Right cardiac atrium (tissue), 5 donors: ENCODE data around the gene DHRS9. TPM values are rescaled to one million over a fixed set of nuclear protein-coding genes. Genes with fewer than 3 reads are reported as not detected.
"Not testable (repeated sequence)": the region's sequence is repeated elsewhere in the genome, so short reads cannot be mapped to it uniquely, and the experiment has no call there.

Experiments used
- ATAC-seq, 2 donors: fragments of 200-7000 bp; cut with Tn5 transposase; one replicate each; pipeline versions ENCODE4 v1.8.0 to v1.9.1; 2020; ENCODE audit warnings: moderate library complexity in 2 of 2, mild to moderate bottlenecking in 1 of 2
- DNase-seq, 3 donors: peaks; one replicate each; pipeline ENCODE4 v3.0.0-alpha.2; 2020
- H3K27ac ChIP-seq: one replicate; pipeline ENCODE4 v1.5.1; 2013; ENCODE audit warnings: mild to moderate bottlenecking, low read length, control low read depth, moderate library complexity
- H3K27me3 ChIP-seq: one replicate; pipeline ENCODE4 v1.6.1; 2013; ENCODE audit not compliant: control insufficient read depth, insufficient read depth
- H3K4me1 ChIP-seq: one replicate; pipeline ENCODE4 v1.6.1; 2013; ENCODE audit warnings: low read length; ENCODE audit not compliant: control insufficient read depth, insufficient read depth
- H3K4me3 ChIP-seq: one replicate; pipeline ENCODE4 v1.5.1; 2013; ENCODE audit warnings: low read length, control low read depth
- H3K9me3 ChIP-seq: one replicate; pipeline ENCODE4 v1.6.1; 2013; ENCODE audit warnings: low read length; ENCODE audit not compliant: control insufficient read depth
- WGBS: extraction: QIAGEN DNeasy Blood & Tissue Kit; methylation state at CpG from one replicate; pipeline ENCODE4 v1.1.7; 2013; 5-methylcytosine and 5-hydroxymethylcytosine counted together
- intact Hi-C, 4 donors: fragments of 100-400 bp; cut with DNase I; formaldehyde crosslinking; loops; one replicate each; pipeline versions ENCODE4 v1.11.0 to v1.14.0; 2022 to 2023
- polyA plus RNA-seq: library from polyadenylated mRNA; stranded (reverse); fragments of 200-250 nt; gene quantifications from one replicate; pipeline ENCODE4 v1.2.3, GENCODE V29; 2013
- total RNA-seq, 4 donors: library from RNA; stranded (reverse); fragmentation: NEBNext Ultra II Directional; extraction: Animal tissue kit (Norgen Biotek cat#: 25700); gene quantifications; one replicate each; pipeline ENCODE4 v1.2.1, GENCODE V29; 2021
- donor health status: healthy with polysubstance abuse.
- donor health status: DM: no; HTN: yes; CAD: no.
- donor health status: DM: no; HTN: no; CAD: no.
- donor health status: DM: no; HTN: yes; CAD: no; lungs with severe emphysema.
- donor health status: DM: yes; HTN: yes; CAD: no.

DHRS9 gene
- total and polyA plus RNA-seq, 5 donors, result 44.7 to 84.0 (median 51.8) TPM

GRCh38 chr2:169039702-169040101 is 29.7 kb upstream of the DHRS9 start:
- Histone ChIP-seq H3K27me3 (no peaks in the 10 kb centered on the region), H3K4me3 (no peak overlapping the region), H3K4me1 (no peaks in the 10 kb centered on the region), H3K27ac (no peak overlapping the region), H3K9me3 (peaks cover 2% of the 10 kb centered on the region)
- DNase-seq (no peak), ATAC-seq (no peak)
- intact Hi-C loops, result no loop called here
- 78% methylated on average over 4 of the region's 4 CpGs for whole genome bisulfite sequencing

GRCh38 chr2:169041594-169041993 is 27.8 kb upstream of the DHRS9 start:
- no peaks in the 10 kb centered on the region for H3K4me1 ChIP-seq
- DNase-seq (no peak), ATAC-seq (no peak)
- H3K9me3 ChIP-seq, result no peaks in the 10 kb centered on the region
- intact Hi-C loops, result no loop called here
- no peak overlapping the region for H3K27ac ChIP-seq
- H3K4me3 ChIP-seq, result no peak overlapping the region
- no peaks in the 10 kb centered on the region for H3K27me3 ChIP-seq
- WGBS, result 56% methylated on average over 1 of the region's 1 CpG

GRCh38 chr2:169042856-169043255 is 26.5 kb upstream of the DHRS9 start:
- Histone ChIP-seq H3K4me1 (no peaks in the 10 kb centered on the region), H3K9me3 (no peaks in the 10 kb centered on the region), H3K27me3 (no peaks in the 10 kb centered on the region), H3K27ac (no peak overlapping the region), H3K4me3 (no peak overlapping the region)
- ATAC-seq (no peak), DNase-seq (no peak)
- intact Hi-C loops, result no loop called here
- WGBS, result 87% methylated on average over 1 of the region's 1 CpG

- intact Hi-C loops, result no loop called here
- Histone ChIP-seq H3K27ac (no peak overlapping the region), H3K9me3 (no peaks in the 10 kb centered on the region), H3K4me1 (no peaks in the 10 kb centered on the region), H3K27me3 (no peaks in the 10 kb centered on the region), H3K4me3 (no peak overlapping the region)
- DNase-seq, result no peak
- 62% methylated on average over 4 of the region's 4 CpGs for WGBS
- ATAC-seq, result no peak
These were observed 22.8 kb upstream of the DHRS9 start for GRCh38 chr2:169046440-169047151.

- intact Hi-C loops, result no loop called here
- Histone ChIP-seq H3K27me3 (no peaks in the 10 kb centered on the region), H3K4me1 (no peaks in the 10 kb centered on the region), H3K4me3 (no peak overlapping the region), H3K9me3 (no peaks in the 10 kb centered on the region), H3K27ac (no peak overlapping the region)
- DNase-seq (no peak), ATAC-seq (no peak)
- WGBS, result 80% methylated on average over 2 of the region's 2 CpGs
These were observed 21.8 kb upstream of the DHRS9 start for GRCh38 chr2:169047256-169048250.

DNA sequence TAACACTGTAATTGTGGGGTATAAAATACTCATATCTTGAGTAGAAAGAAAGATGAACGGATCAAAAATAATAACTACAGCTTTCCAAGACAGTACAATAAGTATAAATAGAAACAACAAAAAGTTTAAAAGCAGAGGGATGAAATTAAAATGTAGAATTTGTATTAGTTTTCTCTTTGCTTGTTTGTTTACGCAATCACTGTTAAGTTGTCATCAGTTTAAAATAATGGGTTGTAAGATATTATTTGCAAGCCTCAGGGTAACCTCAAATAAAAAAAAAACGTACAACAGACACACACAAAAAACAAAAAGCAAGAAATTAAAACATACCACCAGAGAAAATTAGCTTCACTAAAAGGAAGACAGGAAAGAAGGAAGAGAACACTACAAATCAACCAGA is 20.2 kb upstream of the DHRS9 start:
- intact Hi-C loops, result no loop called here
- H3K27ac ChIP-seq, result no peak overlapping the region
- no peak for DNase-seq
- WGBS, result 76% methylated on average over 3 of the region's 3 CpGs
- ATAC-seq, result no peak
- H3K4me1 ChIP-seq, result no peaks in the 10 kb centered on the region
- no peak overlapping the region for H3K4me3 ChIP-seq
- H3K9me3 ChIP-seq, result no peaks in the 10 kb centered on the region
- no peaks in the 10 kb centered on the region for H3K27me3 ChIP-seq

GRCh38 chr2:169050476-169051240 is 18.7 kb upstream of the DHRS9 start:
- H3K4me1 ChIP-seq, result no peaks in the 10 kb centered on the region
- intact Hi-C loops, result no loop called here

GRCh38 chr2:169054575-169054974 is 14.8 kb upstream of the DHRS9 start:
- H3K27ac ChIP-seq, ATAC-seq, H3K4me3 ChIP-seq, DNase-seq, H3K9me3 ChIP-seq, H3K4me1 ChIP-seq, intact Hi-C loops, H3K27me3 ChIP-seq: not testable (repeated sequence)
- WGBS, result 86% methylated on average over 2 of the region's 2 CpGs

More at GRCh38 chr2:169050476-169051240, 18.7 kb upstream of the DHRS9 start:
- no peak overlapping the region for H3K27ac ChIP-seq
- ATAC-seq, result no peak
- no peaks in the 10 kb centered on the region for H3K9me3 ChIP-seq
- no peak overlapping the region for H3K4me3 ChIP-seq
- 88% methylated on average over 5 of the region's 5 CpGs for WGBS
- DNase-seq, result no peak
- no peaks in the 10 kb centered on the region for H3K27me3 ChIP-seq

GRCh38 chr2:169064199-169064598 is 5.2 kb upstream of the DHRS9 start:
- H3K4me1 ChIP-seq, H3K27me3 ChIP-seq, intact Hi-C loops, H3K9me3 ChIP-seq, H3K27ac ChIP-seq, H3K4me3 ChIP-seq, ATAC-seq, DNase-seq: not testable (repeated sequence)
- whole genome bisulfite sequencing, result 96% methylated on average over 17 of the region's 17 CpGs

DNA sequence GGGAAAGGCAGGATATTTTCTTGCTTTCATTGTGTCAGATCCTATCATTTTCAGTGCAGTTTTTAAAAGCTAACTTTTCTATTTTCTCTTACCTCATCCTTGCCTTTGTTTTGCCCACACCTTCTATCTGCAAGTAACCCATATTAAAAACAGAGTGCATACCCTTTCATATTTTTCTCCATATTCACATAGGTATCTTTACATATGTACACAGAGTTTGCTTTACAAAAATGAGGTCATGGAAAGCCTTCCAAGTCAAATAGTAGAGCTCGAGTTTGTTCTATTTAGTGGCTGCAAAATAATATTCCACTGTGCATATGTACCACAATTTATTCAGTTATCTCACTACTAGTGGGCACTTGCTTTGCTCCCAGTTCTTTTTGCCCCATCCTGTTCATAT is 3.9 kb upstream of the DHRS9 start:
- no peak overlapping the region for H3K4me3 ChIP-seq
- no peak for DNase-seq
- 45% methylated on average over 1 of the region's 1 CpG for WGBS
- no peak overlapping the region for H3K27ac ChIP-seq
- no peak for ATAC-seq
- no peaks in the 10 kb centered on the region for H3K4me1 ChIP-seq
- intact Hi-C loops, result no loop called here
- no peaks in the 10 kb centered on the region for H3K9me3 ChIP-seq
- H3K27me3 ChIP-seq, result no peaks in the 10 kb centered on the region
